Smooth muscle cell (in vitro differentiated cells): ENCODE measurements around the gene TMCO4. TPM values are rescaled to one million over a fixed set of nuclear protein-coding genes. Genes with fewer than 3 reads are reported as not detected.
A peak's percentile ranks its signal among the peaks of the same experiment; 100 is the strongest.

Experiments used
- DNase-seq: peaks from one replicate; lab custom pipeline; 2025; ENCODE audit not compliant: unreplicated experiment; lab: John Stamatoyannopoulos, UW
- H2AFZ ChIP-seq: fragments of 200-600 bp; sonication (generic); 2 replicates; pipeline ENCODE4 v1.6.0; 2016; ENCODE audit warnings: antibody characterized with exemption, low read depth, mild to moderate bottlenecking
- H3F3A ChIP-seq: fragments of 200-600 bp; sonication (generic); 2 replicates; pipeline ENCODE4 v1.6.0; 2017; ENCODE audit warnings: antibody characterized with exemption, low read depth
- H3K27ac ChIP-seq: fragments of 200-600 bp; sonication (generic); 2 replicates; pipeline ENCODE4 v1.5.1; 2016; ENCODE audit warnings: low read depth, mild to moderate bottlenecking
- H3K27me3 ChIP-seq: fragments of 200-600 bp; sonication (generic); 2 replicates; pipeline ENCODE4 v1.6.1; 2016; ENCODE audit warnings: low read depth, mild to moderate bottlenecking
- H3K36me3 ChIP-seq: fragments of 200-600 bp; sonication (generic); 2 replicates; pipeline ENCODE4 v1.5.1; 2016; ENCODE audit warnings: low read depth
- H3K4me1 ChIP-seq: fragments of 200-600 bp; sonication (generic); 2 replicates; pipeline ENCODE4 v1.5.1; 2016; ENCODE audit warnings: low read depth
- H3K4me2 ChIP-seq: fragments of 200-600 bp; sonication (generic); 2 replicates; pipeline ENCODE4 v1.6.0; 2016; ENCODE audit warnings: mild to moderate bottlenecking
- H3K4me3 ChIP-seq: fragments of 200-600 bp; sonication (generic); 2 replicates; pipeline ENCODE4 v1.5.1; 2016; ENCODE audit warnings: mild to moderate bottlenecking
- H3K79me2 ChIP-seq: fragments of 200-600 bp; sonication (generic); 2 replicates; pipeline ENCODE4 v1.6.0; 2016; ENCODE audit warnings: low read depth, mild to moderate bottlenecking
- H3K9ac ChIP-seq: fragments of 200-600 bp; sonication (generic); 2 replicates; pipeline ENCODE4 v1.6.0; 2016; ENCODE audit warnings: low read depth
- H3K9me3 ChIP-seq: fragments of 200-600 bp; sonication (generic); replicated peaks from 2 replicates; pipeline ENCODE4 v1.5.1; 2016; ENCODE audit warnings: low read depth
- H4K20me1 ChIP-seq: fragments of 200-600 bp; sonication (generic); 2 replicates; pipeline ENCODE4 v1.6.0; 2016; ENCODE audit warnings: low read depth
- CTCF ChIP-seq: fragments of 200-600 bp; sonication (generic); IDR thresholded peaks from 2 replicates; pipeline ENCODE4 v1.5.1; 2017; ENCODE audit warnings: borderline replicate concordance, mild to moderate bottlenecking, antibody characterized with exemption; ENCODE audit not compliant: insufficient read depth, poor library complexity, severe bottlenecking
- whole genome bisulfite sequencing: methylation state at CpG from one replicate; pipeline ENCODE4 v1.1.7; 2016; ENCODE audit warnings: low lambda C conversion rate; 5-methylcytosine and 5-hydroxymethylcytosine counted together
- polyA plus RNA-seq: library from polyadenylated mRNA; unstranded; fragments of >200 nt; fragmentation: Nextera tagmentation; extraction: Ambion mirVana; gene quantifications from 2 replicates; pipeline ENCODE4 v1.2.1, GENCODE V29; 2016
- total RNA-seq: library from RNA; depleted of rRNA; stranded (reverse); fragments of >200 nt; gene quantifications from 2 replicates; pipeline ENCODE4 v1.2.3, GENCODE V29; 2014

TMCO4 gene
- total and polyA plus RNA-seq, 2 experiments from 2014 or later, result 5.4 to 6.8 TPM

GRCh38 chr1:19655718-19656080 lies 144.0 kb downstream of the TMCO4 start:
- no peaks in the 10 kb centered on the region for H3K9me3 ChIP-seq
- H3F3A ChIP-seq, result no peaks in the 10 kb centered on the region
- H3K4me3 ChIP-seq, result no peak overlapping the region
- no peak overlapping the region for H2AFZ ChIP-seq
- H4K20me1 ChIP-seq, result peaks cover 17% of the 10 kb centered on the region
- no peak for TF ChIP-seq CTCF
- H3K36me3 ChIP-seq, result no peaks in the 10 kb centered on the region
- WGBS, result 96% methylated on average over 8 of the region's 8 CpGs
- no peak for DNase-seq
- no peak overlapping the region for H3K4me2 ChIP-seq
- no peaks in the 10 kb centered on the region for H3K79me2 ChIP-seq
- H3K4me1 ChIP-seq, result no peaks in the 10 kb centered on the region
- H3K27me3 ChIP-seq, result peaks cover 1% of the 10 kb centered on the region
- H3K9ac ChIP-seq, result no peak overlapping the region
- H3K27ac ChIP-seq, result no peak overlapping the region

- H3K4me3 ChIP-seq, result no peak overlapping the region
- no peaks in the 10 kb centered on the region for H3K36me3 ChIP-seq
- H4K20me1 ChIP-seq, result peaks cover 17% of the 10 kb centered on the region
- no peaks in the 10 kb centered on the region for H3K79me2 ChIP-seq
- no peak overlapping the region for H3K4me2 ChIP-seq
- H3F3A ChIP-seq, result no peaks in the 10 kb centered on the region
- TF ChIP-seq CTCF, result no peak
- no peak for DNase-seq
- no peaks in the 10 kb centered on the region for H3K9me3 ChIP-seq
- no peak overlapping the region for H2AFZ ChIP-seq
- 97% methylated on average over 14 of the region's 15 CpGs for WGBS
- H3K4me1 ChIP-seq, result no peaks in the 10 kb centered on the region
- H3K9ac ChIP-seq, result no peak overlapping the region
- no peak overlapping the region for H3K27ac ChIP-seq
- no peaks in the 10 kb centered on the region for H3K27me3 ChIP-seq
Measured at GRCh38 chr1:19654886-19655717, 144.6 kb downstream of the TMCO4 start.

GRCh38 chr1:19654386-19654785 lies 145.3 kb downstream of the TMCO4 start:
- H3K9ac ChIP-seq, result no peak overlapping the region
- H3K36me3 ChIP-seq, result no peaks in the 10 kb centered on the region
- H3K4me2 ChIP-seq, result no peak overlapping the region
- 89% methylated on average over 5 of the region's 5 CpGs for WGBS
- DNase-seq, result no peak
- peaks cover 17% of the 10 kb centered on the region for H4K20me1 ChIP-seq
- H2AFZ ChIP-seq, result no peak overlapping the region
- H3K79me2 ChIP-seq, result no peaks in the 10 kb centered on the region
- no peaks in the 10 kb centered on the region for H3K27me3 ChIP-seq
- no peaks in the 10 kb centered on the region for H3F3A ChIP-seq
- H3K9me3 ChIP-seq, result no peaks in the 10 kb centered on the region
- H3K4me3 ChIP-seq, result no peak overlapping the region
- H3K27ac ChIP-seq, result no peak overlapping the region
- no peaks in the 10 kb centered on the region for H3K4me1 ChIP-seq
- no peak for TF ChIP-seq CTCF

- no peaks in the 10 kb centered on the region for H3K9me3 ChIP-seq
- peaks cover 25% of the 10 kb centered on the region for H4K20me1 ChIP-seq
- H3F3A ChIP-seq, result no peaks in the 10 kb centered on the region
- no peak overlapping the region for H3K4me2 ChIP-seq
- no peak overlapping the region for H3K4me3 ChIP-seq
- no peak for DNase-seq
- H3K9ac ChIP-seq, result no peak overlapping the region
- no peaks in the 10 kb centered on the region for H3K36me3 ChIP-seq
- no peaks in the 10 kb centered on the region for H3K79me2 ChIP-seq
- no peak overlapping the region for H2AFZ ChIP-seq
- no peak overlapping the region for H3K27ac ChIP-seq
- no peaks in the 10 kb centered on the region for H3K4me1 ChIP-seq
- WGBS, result 51% methylated on average over 11 of the region's 11 CpGs
- no peaks in the 10 kb centered on the region for H3K27me3 ChIP-seq
- TF ChIP-seq CTCF, result peak; percentile 57
Measured at GRCh38 chr1:19651141-19651737, 148.5 kb downstream of the TMCO4 start.
